HG03439 (cell line): Measurements from ENCODE around the gene TSGA10.
"Not testable (repeated sequence)": the region's sequence is repeated elsewhere in the genome, so short reads cannot be mapped to it uniquely, and the experiment has no call there.

Experiments
- ATAC-seq: cut with Tn5 transposase; IDR thresholded peaks from one replicate; pipeline ENCODE4 v1.9.1; 2021; ENCODE audit warnings: mild to moderate bottlenecking, moderate library complexity; ENCODE audit not compliant: unreplicated experiment

The TSGA10 gene

DNA sequence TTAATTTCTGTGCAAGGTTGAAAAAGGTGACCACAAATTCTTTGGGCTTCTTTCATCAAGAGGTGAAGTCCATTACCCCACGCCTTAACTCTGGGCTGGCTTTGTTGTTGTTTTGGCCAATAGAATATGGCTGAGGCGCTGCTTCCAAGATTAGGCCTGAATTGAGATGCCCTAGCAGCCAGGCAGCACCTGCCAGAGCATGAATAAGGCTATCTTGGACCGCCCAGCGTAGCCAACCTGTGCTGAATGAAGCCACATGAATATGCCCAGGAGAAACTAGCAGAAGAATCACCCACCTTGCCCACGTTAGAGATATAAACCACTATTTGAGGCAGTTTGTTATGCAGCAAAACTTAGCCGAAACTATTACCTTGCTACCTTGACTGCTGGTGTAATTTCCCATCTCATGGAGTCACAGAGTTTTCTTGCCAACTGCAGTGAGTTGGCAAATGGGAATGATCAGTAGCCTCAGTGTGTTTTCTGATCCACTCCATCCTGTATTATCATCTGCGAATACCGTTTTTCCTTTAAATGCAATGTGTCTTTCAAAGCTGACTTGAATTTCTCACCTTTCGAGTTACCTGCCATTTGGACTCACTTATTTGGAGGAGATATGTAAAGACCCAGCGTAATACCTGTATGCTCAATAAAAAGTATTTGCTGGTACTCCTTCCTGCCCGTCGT is 679 bp downstream of the TSGA10 start:
- ATAC-seq = no peak

- no peak for ATAC-seq
These were observed 2.4 kb downstream of the TSGA10 start for GRCh38 chr2:99152199-99152895.

GRCh38 chr2:99150706-99151105 is 4.0 kb downstream of the TSGA10 start:
- no peak for ATAC-seq

DNA sequence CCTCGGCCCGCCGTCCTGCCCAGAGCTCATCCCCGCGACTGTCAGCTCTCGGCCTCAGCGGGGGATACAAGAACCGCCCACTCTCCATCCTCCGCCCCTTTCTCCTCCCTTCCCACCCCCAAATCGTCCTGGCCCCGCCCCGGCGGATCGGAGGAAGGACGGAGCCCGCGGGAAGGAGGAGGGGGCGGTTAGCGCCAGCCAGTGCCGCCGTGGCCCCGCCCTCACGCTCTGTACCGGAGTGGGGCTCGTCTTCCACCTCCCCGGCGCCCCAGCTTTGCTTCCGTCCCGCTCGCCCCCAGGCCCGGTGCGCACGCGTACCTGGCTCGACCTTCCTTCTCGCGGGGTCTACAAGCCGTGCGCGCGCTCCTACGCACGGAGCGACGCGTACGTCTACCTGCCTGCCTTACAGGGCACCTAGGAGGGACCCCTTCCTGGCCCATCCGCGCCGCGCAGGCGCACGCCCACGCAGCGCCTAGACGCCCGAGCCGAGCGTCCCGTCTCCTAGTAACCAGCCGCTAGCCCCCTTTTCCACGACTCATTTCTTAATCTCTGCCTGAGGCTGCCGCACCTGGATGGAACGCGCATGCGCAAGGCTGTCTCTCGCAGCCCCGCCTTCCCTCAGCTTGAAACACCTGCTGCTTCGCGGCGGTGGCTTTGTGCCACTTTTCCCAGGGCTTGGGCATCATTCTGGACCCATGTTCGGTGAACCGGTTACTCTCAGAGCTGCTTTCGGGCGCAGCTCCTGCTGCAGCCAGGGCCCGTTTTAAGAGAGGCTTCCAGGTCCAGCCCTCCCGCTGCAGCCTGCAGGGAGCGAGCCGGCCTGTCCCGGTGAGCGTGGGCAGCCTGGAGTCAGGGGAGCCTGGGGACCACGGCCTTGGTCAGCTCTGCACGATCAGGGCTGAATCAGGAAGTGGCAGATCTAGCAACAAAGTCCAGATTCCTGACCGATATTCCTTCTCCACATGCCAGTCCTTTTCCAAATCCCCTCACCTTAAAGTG is 13.3 kb downstream of the TSGA10 start, which contains the start of gene C2orf15:
Gene C2orf15, plus strand, starts transcription at position 598 of the 999 bp plus-strand sequence. CDS start 8,852 bp downstream, outside the sequence.
- ATAC-seq = peak; percentile 92

GRCh38 chr2:99140860-99141109 is 14.0 kb downstream of the TSGA10 start:
- peak; percentile 43 for ATAC-seq

DNA sequence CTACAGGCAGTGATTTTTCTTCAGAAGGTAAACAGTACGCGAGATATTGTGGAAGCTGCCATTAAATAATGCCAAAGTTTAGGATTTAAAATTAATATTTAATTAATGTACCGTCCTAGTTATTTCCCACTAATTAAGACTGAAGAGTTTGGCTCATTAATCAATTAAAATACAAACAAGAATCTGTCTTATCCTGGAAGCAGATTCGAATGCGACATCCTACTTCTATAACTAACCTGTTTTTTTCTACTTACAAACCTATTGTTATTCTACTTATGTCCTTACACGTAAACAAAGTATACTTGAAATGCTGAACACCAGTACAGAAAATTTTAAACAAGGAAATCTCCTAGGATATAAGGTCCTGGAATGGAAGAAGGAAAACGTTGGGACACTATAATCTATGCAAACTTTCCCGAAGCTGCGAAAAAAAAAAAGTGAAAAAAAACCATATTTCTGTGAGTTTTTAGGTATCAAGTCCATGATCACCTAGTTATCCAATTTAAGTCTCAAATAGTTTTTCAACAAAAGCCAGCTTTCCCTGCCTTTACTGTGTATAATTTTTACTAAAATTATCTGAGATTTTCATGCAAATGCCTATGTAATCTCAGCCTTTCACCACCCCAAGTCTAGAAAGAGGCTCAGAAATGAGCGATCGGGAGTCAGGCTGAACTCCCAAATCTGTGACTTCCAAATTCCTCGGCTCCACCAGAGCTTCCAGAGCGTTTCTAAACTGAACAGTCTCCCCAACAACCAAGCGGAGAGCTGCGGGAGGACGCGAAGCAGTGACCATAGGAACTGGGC is 14.5 kb downstream of the TSGA10 start:
- no peak for ATAC-seq

DNA sequence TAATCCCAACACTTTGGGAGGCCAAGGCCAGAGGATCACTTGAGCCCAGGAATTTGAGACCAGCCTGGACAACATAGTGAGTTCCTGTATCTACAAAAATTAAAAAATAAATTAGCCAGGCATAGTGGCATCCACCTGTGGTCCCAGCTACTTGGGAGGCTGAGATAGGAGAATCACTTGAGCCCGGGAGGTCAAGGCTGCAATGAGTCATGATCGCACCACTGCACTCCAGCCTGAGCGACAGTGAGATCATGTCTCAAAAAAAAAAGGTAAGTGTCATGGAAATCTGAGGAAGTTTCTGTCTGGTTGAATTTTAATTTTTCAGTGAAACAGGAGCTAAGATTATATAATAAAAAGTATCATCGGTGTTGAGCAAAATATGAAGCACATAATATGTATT is 15.7 kb downstream of the TSGA10 start:
- no peak for ATAC-seq

- not testable (repeated sequence) for ATAC-seq
These were observed 19.6 kb downstream of the TSGA10 start for GRCh38 chr2:99135044-99135556.

GRCh38 chr2:99127981-99128380 is 26.8 kb downstream of the TSGA10 start:
- no peak for ATAC-seq

DNA sequence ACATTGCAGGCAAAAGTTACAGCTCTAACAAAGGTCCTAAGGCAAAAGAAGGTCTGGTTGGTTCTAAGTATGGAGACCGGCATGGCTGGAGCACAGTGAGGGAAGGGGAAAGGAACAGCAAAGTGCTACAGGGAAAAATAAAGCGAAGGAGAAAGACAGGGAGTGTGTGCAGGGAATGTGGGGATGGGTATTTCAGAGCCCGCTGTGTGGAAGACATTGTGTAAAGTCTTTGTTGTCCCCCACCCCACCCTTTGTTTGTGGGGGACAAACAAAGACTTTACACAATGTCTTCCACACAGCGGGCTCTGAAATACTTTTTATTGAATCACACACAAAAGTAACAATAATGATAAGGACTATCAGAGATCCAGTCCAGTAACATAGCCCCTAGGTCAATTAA is 42.1 kb downstream of the TSGA10 start:
- ATAC-seq = no peak

DNA sequence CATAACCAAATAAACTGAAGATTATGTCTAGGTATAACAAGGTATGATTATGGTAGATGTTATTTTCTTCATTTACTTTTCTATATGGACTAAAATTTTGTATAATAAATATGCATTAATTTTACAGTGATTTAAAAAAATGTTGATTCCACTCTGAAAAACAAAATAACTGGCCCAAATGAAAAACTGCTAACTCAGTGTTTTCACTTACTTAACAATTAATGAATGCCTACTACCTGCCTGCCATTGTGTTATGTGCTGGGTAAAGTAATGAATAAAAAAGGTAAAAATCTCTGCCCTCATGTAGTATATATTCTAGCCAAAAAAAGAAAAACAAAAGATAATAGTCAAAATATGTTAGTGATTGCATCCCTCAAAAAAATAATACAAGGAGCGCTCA is 42.8 kb downstream of the TSGA10 start:
- ATAC-seq = no peak

DNA sequence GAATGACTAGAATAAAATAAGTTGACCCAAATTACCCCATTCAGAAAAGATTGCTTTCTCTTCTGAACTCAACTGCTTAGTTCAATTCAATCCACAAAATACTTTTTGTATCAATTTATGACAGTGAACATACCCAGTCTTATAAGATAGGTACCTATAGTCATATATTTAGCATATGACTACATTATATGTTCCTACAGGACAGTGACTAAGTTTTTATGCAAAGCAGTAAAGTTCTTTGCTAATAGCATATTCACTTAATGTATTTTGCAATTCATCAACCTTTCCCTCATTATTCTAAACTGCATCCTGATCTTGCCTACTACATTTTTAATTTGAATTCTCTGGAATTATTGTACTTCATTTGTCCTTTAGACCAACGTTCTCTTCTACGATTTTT is 43.5 kb downstream of the TSGA10 start:
- no peak for ATAC-seq

DNA sequence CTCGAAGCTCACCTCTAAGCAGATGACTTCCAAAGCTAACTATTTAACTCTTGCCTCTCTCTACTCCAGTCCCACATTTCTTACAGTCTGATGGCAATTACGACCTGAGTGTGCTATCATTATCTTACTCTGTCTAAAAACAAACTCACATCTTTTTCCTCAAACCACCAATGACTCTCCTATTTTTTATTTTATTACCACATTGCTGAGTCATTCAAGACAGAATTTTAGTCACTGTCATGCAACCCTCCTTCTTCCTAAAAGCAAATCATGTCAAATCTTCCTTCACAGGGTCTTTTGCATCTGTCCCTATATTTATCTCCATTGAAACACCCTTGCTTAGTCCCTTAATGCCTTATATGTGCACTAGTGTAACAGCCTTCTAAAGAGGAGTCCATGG is 47.8 kb downstream of the TSGA10 start:
- ATAC-seq = no peak

GRCh38 chr2:99104006-99104405 is 50.7 kb downstream of the TSGA10 start:
- no peak for ATAC-seq

GRCh38 chr2:99101697-99102096 is 53.0 kb downstream of the TSGA10 start:
- no peak for ATAC-seq

GRCh38 chr2:99096728-99097127 is 58.0 kb downstream of the TSGA10 start:
- no peak for ATAC-seq

DNA sequence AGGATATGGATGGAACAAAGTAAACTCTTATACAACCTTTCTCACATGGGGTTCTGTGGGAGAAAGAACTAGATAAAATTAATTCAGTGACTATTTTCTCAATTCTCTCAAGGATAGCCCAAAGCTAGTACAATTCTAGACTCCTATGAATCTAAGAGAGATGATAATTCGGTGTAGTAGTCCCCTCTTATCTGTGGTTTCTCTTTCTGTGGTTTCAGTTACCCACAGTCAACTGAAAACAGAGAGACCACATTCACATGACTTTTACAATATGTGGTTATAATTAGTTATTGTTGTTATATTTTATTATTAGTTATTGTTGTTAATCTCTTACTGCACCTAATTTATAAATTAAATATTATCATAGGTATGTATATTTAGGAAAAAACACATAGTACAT is 66.7 kb downstream of the TSGA10 start:
- ATAC-seq = no peak

DNA sequence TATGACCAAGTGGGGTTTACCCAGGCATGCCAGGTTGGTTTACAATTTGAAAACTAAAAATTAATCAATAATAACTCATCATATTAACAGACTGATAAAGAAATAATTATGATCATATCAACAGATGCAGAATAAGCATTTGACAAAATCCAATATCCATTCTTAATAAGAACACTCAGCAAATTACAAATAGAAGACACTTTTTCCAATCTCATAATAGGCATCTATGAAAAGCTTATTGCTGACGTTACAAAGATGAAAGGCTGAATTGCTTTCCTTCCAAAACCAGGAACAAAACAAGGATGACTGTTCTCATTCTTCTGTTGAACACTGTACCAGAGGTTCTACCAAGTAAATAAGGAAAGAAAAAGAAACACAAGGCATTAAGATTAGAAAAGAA is 68.4 kb downstream of the TSGA10 start:
- ATAC-seq = no peak

DNA sequence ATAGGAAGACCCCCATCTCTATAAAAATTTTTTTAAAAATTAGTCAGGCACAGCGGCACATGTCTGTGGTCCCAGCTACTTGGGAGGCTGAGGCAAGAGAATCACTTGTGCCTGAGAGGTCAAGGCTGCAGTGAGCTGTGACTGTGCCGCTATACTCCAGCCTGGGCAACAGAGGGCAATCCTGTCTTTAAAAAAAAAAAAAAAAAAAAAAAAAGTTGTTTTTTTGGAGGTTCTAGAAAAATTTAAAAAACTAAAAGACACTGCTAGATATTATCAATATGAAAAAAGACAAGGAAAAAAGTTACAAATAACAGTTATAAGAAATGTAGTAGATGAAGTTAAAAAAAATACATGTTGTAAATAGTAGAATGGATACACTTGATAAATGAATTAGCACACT is 69.3 kb downstream of the TSGA10 start:
- no peak for ATAC-seq

DNA sequence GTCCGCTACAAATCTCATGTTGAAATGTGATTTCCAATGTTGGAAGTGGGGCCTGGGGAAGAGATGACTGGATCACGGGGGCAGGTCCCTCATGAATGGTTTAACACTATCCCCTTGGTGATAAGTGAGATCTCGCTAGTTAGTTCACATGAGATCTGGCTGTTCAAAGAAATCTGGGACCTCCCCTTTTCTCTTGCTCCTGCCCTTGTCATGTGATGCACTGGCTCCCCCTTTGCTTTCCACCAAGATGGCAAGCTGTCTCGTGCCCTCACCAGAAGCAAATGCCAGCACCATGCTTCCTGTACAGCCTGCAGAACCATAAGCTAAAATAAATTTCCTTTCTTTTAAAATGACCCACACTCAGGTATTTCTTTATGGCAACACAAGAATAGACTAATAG is 70.5 kb downstream of the TSGA10 start:
- ATAC-seq = no peak

- no peak for ATAC-seq
These were observed 72.9 kb downstream of the TSGA10 start for GRCh38 chr2:99081891-99082290.
